H1 (cell line): ENCODE measurements around the gene NGEF. TPM values are rescaled to one million over a fixed set of nuclear protein-coding genes. Genes with fewer than 3 reads are reported as not detected.

Experiments
- CTCF ChIA-PET: fragments of 300-600 bp; sonication (Branson Sonifier 250); formaldehyde crosslinking; loops from one replicate; lab custom pipeline; 2021; ENCODE audit not compliant: partially characterized antibody; lab: Charles Lee
- POLR2A ChIA-PET: fragments of 300-600 bp; sonication (Branson Sonifier 250); formaldehyde crosslinking; loops from one replicate; lab custom pipeline; 2021; ENCODE audit warnings: inconsistent platforms; ENCODE audit not compliant: partially characterized antibody; lab: Charles Lee
- DNase-seq, 2 experiments: peaks; one replicate each; pipeline versions ENCODE4 v3.0.0 to v3.0.0-alpha.2; 2010 to 2022; ENCODE audit warnings: low spot score in 2 of 2, low read depth in 1 of 2, mixed read lengths in 1 of 2
- FAIRE-seq: peaks from 2 replicates; lab custom pipeline; 2011; peaks lifted over from hg19 to GRCh38; lab: Jason Lieb, UNC
- H2AFZ ChIP-seq: 2 replicates; pipeline ENCODE4 v1.8.1; 2012; ENCODE audit warnings: low read length, inconsistent platforms
- H2AK5ac ChIP-seq: 2 replicates; pipeline ENCODE4 v1.6.1; 2013; ENCODE audit warnings: low read depth, low read length
- H2BK120ac ChIP-seq: replicated peaks from 2 replicates; pipeline ENCODE3; 2013; ENCODE audit warnings: low read depth, low read length, inconsistent platforms
- H2BK12ac ChIP-seq: 2 replicates; pipeline ENCODE4 v1.6.1; 2013; ENCODE audit warnings: low read depth, low read length
- H2BK15ac ChIP-seq: 2 replicates; pipeline ENCODE4 v1.6.1; 2013; ENCODE audit warnings: low read length
- H2BK20ac ChIP-seq: 2 replicates; pipeline ENCODE4 v1.6.1; 2013; ENCODE audit warnings: low read length
- H2BK5ac ChIP-seq: 2 replicates; pipeline ENCODE4 v1.6.1; 2013; ENCODE audit warnings: low read depth, low read length
- H3K14ac ChIP-seq: 2 replicates; pipeline ENCODE4 v1.6.1; 2013; ENCODE audit warnings: inconsistent platforms; ENCODE audit not compliant: insufficient read length
- H3K18ac ChIP-seq: 2 replicates; pipeline ENCODE4 v1.6.1; 2013; ENCODE audit warnings: low read length; ENCODE audit errors: extremely low read depth
- H3K23ac ChIP-seq: 2 replicates; pipeline ENCODE4 v1.6.1; 2013; ENCODE audit warnings: inconsistent platforms; ENCODE audit not compliant: insufficient read length
- H3K23me2 ChIP-seq: 2 replicates; pipeline ENCODE4 v1.6.1; 2013; ENCODE audit warnings: low read depth, low read length
- H3K27ac ChIP-seq: 2 replicates; pipeline ENCODE4 v1.6.1; 2011; ENCODE audit warnings: low read depth, low read length, inconsistent platforms
- H3K27me3 ChIP-seq, 4 experiments: replicated peaks in 1 of 4; 1 replicate in 1 of 4; 2 replicates in 3 of 4; pipeline versions ENCODE4 v1.6.1 to v1.8.1; 2011 to 2013; ENCODE audit warnings: low read length in 3 of 4, mild to moderate bottlenecking in 3 of 4, inconsistent platforms in 2 of 4, mixed read lengths in 2 of 4, moderate library complexity in 1 of 4; ENCODE audit not compliant: control insufficient read depth in 3 of 4, insufficient read depth in 3 of 4; ENCODE audit errors: extremely low read depth in 1 of 4
- H3K36me3 ChIP-seq, 4 experiments: 2 replicates each; pipeline versions ENCODE4 v1.6.1 to v1.8.1; 2011 to 2013; ENCODE audit warnings: mild to moderate bottlenecking in 4 of 4, low read length in 3 of 4, moderate library complexity in 2 of 4, control low read depth in 1 of 4, inconsistent platforms in 1 of 4; ENCODE audit not compliant: insufficient read depth in 4 of 4, control insufficient read depth in 2 of 4
- H3K4ac ChIP-seq: replicated peaks from 2 replicates; pipeline ENCODE3; 2013; ENCODE audit warnings: low read length, low read depth, mixed read lengths, inconsistent platforms; ENCODE audit not compliant: insufficient read length
- H3K4me1 ChIP-seq, 4 experiments: replicated peaks in 1 of 4; 1 replicate in 1 of 4; 2 replicates in 3 of 4; pipeline versions ENCODE4 v1.6.1 to v1.8.1; 2011 to 2013; ENCODE audit warnings: low read length in 3 of 4, inconsistent platforms in 2 of 4, mixed read lengths in 1 of 4; ENCODE audit not compliant: insufficient read depth in 4 of 4, control insufficient read depth in 3 of 4
- H3K4me2 ChIP-seq, 2 experiments: 2 replicates each; pipeline versions ENCODE4 v1.6.1 to v1.8.1; 2011 to 2013; ENCODE audit warnings: low read depth in 2 of 2, low read length in 2 of 2, control low read depth in 1 of 2, inconsistent platforms in 1 of 2, mild to moderate bottlenecking in 1 of 2; ENCODE audit not compliant: insufficient read depth in 1 of 2
- H3K4me3 ChIP-seq, 4 experiments: fragments of 200-600, 300-600 bp in 1 of 4; sonication (generic), shearing (Covaris generic), sonication (Bioruptor Twin) in 1 of 4; 2 replicates each; pipeline versions ENCODE4 v1.5.1 to v1.8.1; 2011 to 2016; ENCODE audit warnings: low read length in 4 of 4, low read depth in 3 of 4, control low read depth in 2 of 4, inconsistent platforms in 2 of 4, mild to moderate bottlenecking in 2 of 4, mixed read lengths in 1 of 4, moderate library complexity in 1 of 4; ENCODE audit not compliant: insufficient read depth in 2 of 4; ENCODE audit errors: extremely low read depth in 1 of 4
- H3K56ac ChIP-seq: replicated peaks from 2 replicates; pipeline ENCODE3; 2013; ENCODE audit warnings: low read depth, mild to moderate bottlenecking, mixed read lengths, low read length, inconsistent platforms; ENCODE audit not compliant: insufficient read length
- H3K79me1 ChIP-seq: 2 replicates; pipeline ENCODE4 v1.6.1; 2013; ENCODE audit warnings: low read depth, low read length, control low read depth
- H3K79me2 ChIP-seq, 2 experiments: 2 replicates each; pipeline versions ENCODE4 v1.6.1 to v1.8.1; 2012 to 2013; ENCODE audit warnings: low read length in 2 of 2, mild to moderate bottlenecking in 2 of 2, inconsistent platforms in 1 of 2; ENCODE audit not compliant: insufficient read depth in 2 of 2, control insufficient read depth in 1 of 2
- H3K9ac ChIP-seq, 4 experiments: replicated peaks in 1 of 4; 1 replicate in 1 of 4; 2 replicates in 3 of 4; pipeline versions ENCODE4 v1.6.1 to v1.8.1; 2011 to 2013; ENCODE audit warnings: low read depth in 3 of 4, low read length in 3 of 4, control low read depth in 2 of 4, mild to moderate bottlenecking in 2 of 4, moderate library complexity in 2 of 4, inconsistent platforms in 1 of 4; ENCODE audit errors: extremely low read depth in 1 of 4
- H3K9me3 ChIP-seq, 2 experiments: 2 replicates each; pipeline versions ENCODE4 v1.6.1 to v1.8.1; 2012 to 2013; ENCODE audit warnings: mild to moderate bottlenecking in 2 of 2, moderate library complexity in 2 of 2, control low read depth in 1 of 2, inconsistent platforms in 1 of 2, low read depth in 1 of 2, low read length in 1 of 2, mixed read lengths in 1 of 2; ENCODE audit not compliant: insufficient read depth in 2 of 2
- H4K20me1 ChIP-seq, 2 experiments: replicated peaks in 1 of 2; 2 replicates each; pipeline versions ENCODE3 to v1.8.1; 2011 to 2013; ENCODE audit warnings: inconsistent platforms in 2 of 2, low read length in 2 of 2, mild to moderate bottlenecking in 1 of 2; ENCODE audit not compliant: insufficient read depth in 2 of 2, control insufficient read depth in 1 of 2
- H4K5ac ChIP-seq: 2 replicates; pipeline ENCODE4 v1.6.1; 2013; ENCODE audit warnings: low read length, low read depth, mixed read lengths, inconsistent platforms; ENCODE audit not compliant: insufficient read length
- H4K8ac ChIP-seq: 2 replicates; pipeline ENCODE4 v1.8.0; 2013; ENCODE audit warnings: mild to moderate bottlenecking, moderate library complexity, low read length, inconsistent platforms; ENCODE audit not compliant: insufficient read depth; ENCODE audit errors: extremely low read depth
- H4K91ac ChIP-seq: replicated peaks from 2 replicates; pipeline ENCODE3; 2013; ENCODE audit warnings: low read length, mixed read lengths, inconsistent platforms; ENCODE audit not compliant: insufficient read length
- HDAC6 ChIP-seq: IDR thresholded peaks from one replicate; pipeline ENCODE4 v1.7.1; 2012; ENCODE audit warnings: low read depth, mild to moderate bottlenecking, inconsistent platforms, low read length, moderate library complexity
- YY1 ChIP-seq: IDR thresholded peaks from 2 replicates; pipeline ENCODE4 v1.6.1; 2011; ENCODE audit warnings: low read depth, mild to moderate bottlenecking, low read length
- WGBS, 2 experiments: shearing (Covaris generic) in 1 of 2; methylation state at CpG; one replicate each; pipeline versions ENCODE4 v1.1.6 to v1.1.7; 2013 to 2015; ENCODE audit warnings: low lambda C conversion rate in 2 of 2, mixed read lengths in 2 of 2, inconsistent platforms in 1 of 2, low coverage in 1 of 2, missing lambda C conversion rate in 1 of 2; ENCODE audit not compliant: insufficient replicate concordance in 2 of 2, insufficient coverage in 1 of 2, insufficient read length in 1 of 2; ENCODE audit errors: extremely low coverage in 1 of 2, missing lambda C conversion rate in 1 of 2; 5-methylcytosine and 5-hydroxymethylcytosine counted together
- polyA plus RNA-seq, 7 experiments: library from polyadenylated mRNA; depleted of rRNA in 3 of 7; stranded (reverse) in 5 of 7; unstranded in 2 of 7; fragments of >200 nt in 5 of 7; fragments of 200-250 nt in 2 of 7; gene quantifications; 1 replicate in 5 of 7; 2 replicates in 1 of 7; 4 replicates in 1 of 7; pipeline versions ENCODE4 v1.2.1 to v1.2.3, GENCODE V29; 2011 to 2013; ENCODE audit warnings: missing spikeins in 2 of 7, mixed read lengths in 2 of 7
- total RNA-seq: library from RNA; stranded (reverse); fragmentation: NEBNext Ultra II Directional; extraction: Animal tissue kit (Norgen Biotek cat#: 25700); gene quantifications from 2 replicates; pipeline ENCODE4 v1.2.1, GENCODE V29; 2021

Gene NGEF
- total and polyA plus RNA-seq, 2 of the 8 experiments (the other 6 are each of a cell fraction or from before 2014, with no cell fraction given) = 2.7 to 3.2 TPM

DNA sequence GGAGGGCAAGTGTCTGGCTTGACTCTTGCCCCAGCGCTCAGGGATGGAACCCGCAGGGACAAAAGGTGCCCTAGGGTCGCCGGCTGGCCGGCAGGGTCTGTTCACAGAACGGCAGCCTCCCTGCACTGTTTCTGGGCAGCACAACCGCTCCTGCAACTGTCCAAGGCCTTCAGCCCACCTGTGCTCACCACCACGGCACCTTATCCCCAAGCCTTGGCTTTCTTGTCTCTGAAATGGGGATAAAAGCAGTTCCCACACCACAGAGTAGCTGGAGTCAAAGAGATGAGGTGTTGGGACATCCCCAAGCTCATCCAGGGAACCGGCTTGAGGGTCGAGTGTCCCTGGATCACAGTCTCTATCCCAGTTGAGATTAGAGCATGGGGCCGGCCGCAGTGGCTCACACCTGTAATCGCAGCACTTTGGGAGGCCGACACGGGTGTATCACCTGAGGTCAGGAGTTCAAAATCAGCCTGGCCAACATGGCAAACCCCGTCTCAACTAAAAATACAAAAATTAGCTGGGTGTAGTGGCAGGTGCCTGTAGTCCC is 138.3 kb downstream of the NGEF start:
- H2BK120ac ChIP-seq = no peak overlapping the region
- H3K4me2 ChIP-seq = no peak overlapping the region; a peak in 1 of 4 replicates
- no peak for DNase-seq
- TF ChIP-seq HDAC6 (no peak), YY1 (no peak)
- no peak overlapping the region for H3K9ac ChIP-seq
- no peak overlapping the region for H2BK5ac ChIP-seq
- peaks cover 0 to 4% (median 1%) of the 10 kb centered on the region in 4 experiments; a peak in 4 of 7 replicates for H3K4me1 ChIP-seq
- H3K4ac ChIP-seq = no peak overlapping the region
- no peak overlapping the region for H4K91ac ChIP-seq
- H3K23ac ChIP-seq = no peak overlapping the region
- ChIA-PET POLR2A (no interaction called here), CTCF (interaction anchor here (0.6 to 2.6 kb wide), 13 partner anchors 9 to 225 kb away, joined by 3 to 8 read pairs (median 4); partner anchors contain the start of gene INPP5D)
- no peak overlapping the region for H4K8ac ChIP-seq
- no peak overlapping the region for H3K18ac ChIP-seq
- H3K56ac ChIP-seq = no peak overlapping the region
- peaks cover 0 to 4% of the 10 kb centered on the region in 2 experiments for H4K20me1 ChIP-seq
- H3K14ac ChIP-seq = no peak overlapping the region
- no peak overlapping the region for H2BK20ac ChIP-seq
- no peaks in the 10 kb centered on the region for H3K9me3 ChIP-seq
- peaks cover 0 to 25% (median 18%) of the 10 kb centered on the region in 4 experiments; a peak in 5 of 7 replicates for H3K27me3 ChIP-seq
- H2BK12ac ChIP-seq = no peak overlapping the region
- no peak for FAIRE-seq
- no peak overlapping the region for H2BK15ac ChIP-seq
- WGBS, 2 experiments = 88% methylated on average over 16 of the region's 16 CpGs; no CpG with 5 or more reads in 1 of the 2 experiments
- no peak overlapping the region for H2AK5ac ChIP-seq
- H3K27ac ChIP-seq = no peak overlapping the region
- H3K36me3 ChIP-seq = no peaks in the 10 kb centered on the region
- H4K5ac ChIP-seq = no peak overlapping the region
- no peak overlapping the region; a peak in 1 of 8 replicates for H3K4me3 ChIP-seq
- no peak overlapping the region for H2AFZ ChIP-seq
- no peaks in the 10 kb centered on the region for H3K79me2 ChIP-seq
- peaks cover 12% of the 10 kb centered on the region; the same call in 1 of the 2 replicates for H3K23me2 ChIP-seq
- H3K79me1 ChIP-seq = no peaks in the 10 kb centered on the region
